ENCODE measurements around the gene SAP25. TPM values are rescaled to one million over a fixed set of nuclear protein-coding genes. Genes with fewer than 3 reads are reported as not detected.
"Not testable (repeated sequence)": the region's sequence is repeated elsewhere in the genome, so short reads cannot be mapped to it uniquely, and the experiment has no call there.

Gene SAP25
- polyA plus RNA-seq, 1 donor, result 3.5 TPM

- DNase-seq (ENCODE audit: low read depth), result no peak
Observed at GRCh38 chr7:100575746-100576383, 2.2 kb upstream of the SAP25 start.

- no peak for DNase-seq (ENCODE audit: low read depth)
Observed at GRCh38 chr7:100575206-100575631, 1.5 kb upstream of the SAP25 start.

GRCh38 chr7:100574362-100575205, 884 bp upstream of the SAP25 start:
- no peak for DNase-seq (ENCODE audit: low read depth)

- no peak for DNase-seq (ENCODE audit: low read depth)
Observed at GRCh38 chr7:100572949-100573675, 588 bp downstream of the SAP25 start.

GRCh38 chr7:100572281-100572948, 1.3 kb downstream of the SAP25 start:
- DNase-seq (ENCODE audit: low read depth), result no peak

GRCh38 chr7:100571829-100572116, 1.9 kb downstream of the SAP25 start:
- DNase-seq (ENCODE audit: low read depth), result no peak

GRCh38 chr7:100570954-100571828, 2.5 kb downstream of the SAP25 start:
- no peak for DNase-seq (ENCODE audit: low read depth)

GRCh38 chr7:100568896-100569844, 4.5 kb downstream of the SAP25 start:
- no peak for DNase-seq (ENCODE audit: low read depth)

GRCh38 chr7:100568176-100568895, 5.4 kb downstream of the SAP25 start:
- no peak for DNase-seq (ENCODE audit: low read depth)

DNA sequence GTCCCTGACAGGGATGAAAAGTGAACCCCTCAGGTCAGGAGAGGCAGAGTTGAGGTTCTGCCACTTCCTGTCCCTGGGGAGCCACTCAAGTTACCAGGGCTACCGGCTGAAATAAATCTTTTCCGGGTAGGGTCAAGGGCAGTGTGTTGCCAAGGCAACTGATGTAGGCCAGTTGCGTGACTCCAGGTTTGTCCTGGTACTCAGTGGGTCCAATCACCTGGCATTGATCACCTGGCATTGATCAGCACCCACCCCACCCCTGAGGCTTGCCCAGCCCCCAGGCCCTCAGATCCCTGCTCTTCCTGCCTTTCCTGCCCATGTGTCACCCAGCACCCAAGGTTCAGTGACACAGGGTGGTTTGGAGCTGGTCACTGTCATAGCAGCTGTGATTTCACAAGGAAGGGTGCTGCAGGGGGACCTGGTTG, 5.9 kb downstream of the SAP25 start:
- DNase-seq (ENCODE audit: low read depth), result no peak

GRCh38 chr7:100567031-100567730, 6.5 kb downstream of the SAP25 start:
- DNase-seq (ENCODE audit: low read depth), result no peak

GRCh38 chr7:100566018-100566531, 7.6 kb downstream of the SAP25 start:
- no peak for DNase-seq (ENCODE audit: low read depth)

- no peak for DNase-seq (ENCODE audit: low read depth)
Observed at GRCh38 chr7:100565133-100565571, 8.5 kb downstream of the SAP25 start.

DNA sequence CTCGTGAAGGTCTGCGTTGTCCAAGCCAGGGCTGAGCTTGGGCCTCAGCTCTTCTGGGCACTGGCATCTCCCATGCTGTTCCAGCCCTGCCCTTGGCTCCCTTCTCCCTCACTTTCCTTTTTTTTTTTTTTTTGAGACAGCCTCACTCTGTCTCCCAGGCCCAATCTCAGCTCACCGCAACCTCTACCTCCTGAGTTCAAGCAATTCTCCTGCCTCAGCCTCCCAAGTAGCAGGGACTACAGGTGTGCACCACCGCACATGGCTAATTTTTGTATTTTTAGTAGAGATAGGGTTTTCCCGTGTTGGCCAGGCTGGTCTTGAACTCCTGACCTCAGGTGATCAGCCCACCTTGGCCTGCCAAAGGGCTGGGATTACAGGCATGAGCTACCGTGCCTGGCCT, 9.3 kb downstream of the SAP25 start:
- not testable (repeated sequence) for DNase-seq (ENCODE audit: low read depth)

DNA sequence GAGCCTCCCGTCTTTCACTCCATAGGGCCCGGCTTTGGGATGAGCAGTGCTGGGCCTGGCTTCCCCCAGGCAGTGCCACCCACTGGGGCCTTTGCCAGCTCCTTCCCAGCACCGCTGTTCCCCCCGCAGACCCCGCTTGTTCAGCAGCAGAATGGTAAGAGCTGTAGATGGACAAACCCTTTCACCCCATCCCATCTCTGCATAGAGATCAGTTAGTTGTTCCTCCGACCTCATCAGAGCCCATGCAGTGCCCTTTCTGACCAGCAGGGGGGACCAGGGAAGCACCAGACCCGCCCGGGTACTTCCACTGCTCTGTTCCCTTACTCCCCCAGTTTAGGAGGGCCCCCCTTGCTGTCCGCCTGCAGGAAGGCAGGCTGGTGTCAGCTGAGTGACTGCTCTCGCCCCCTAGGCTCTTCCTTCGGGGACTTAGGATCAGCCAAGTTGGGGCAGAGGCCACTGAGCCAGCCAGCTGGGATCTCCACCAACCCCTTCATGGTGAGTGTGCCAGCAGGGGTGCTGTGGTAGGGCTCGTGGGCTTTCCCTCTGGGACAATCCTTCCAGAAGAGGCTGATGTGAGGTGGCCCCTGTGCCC, 9.8 kb downstream of the SAP25 start:
- DNase-seq (ENCODE audit: low read depth), result no peak

DNA sequence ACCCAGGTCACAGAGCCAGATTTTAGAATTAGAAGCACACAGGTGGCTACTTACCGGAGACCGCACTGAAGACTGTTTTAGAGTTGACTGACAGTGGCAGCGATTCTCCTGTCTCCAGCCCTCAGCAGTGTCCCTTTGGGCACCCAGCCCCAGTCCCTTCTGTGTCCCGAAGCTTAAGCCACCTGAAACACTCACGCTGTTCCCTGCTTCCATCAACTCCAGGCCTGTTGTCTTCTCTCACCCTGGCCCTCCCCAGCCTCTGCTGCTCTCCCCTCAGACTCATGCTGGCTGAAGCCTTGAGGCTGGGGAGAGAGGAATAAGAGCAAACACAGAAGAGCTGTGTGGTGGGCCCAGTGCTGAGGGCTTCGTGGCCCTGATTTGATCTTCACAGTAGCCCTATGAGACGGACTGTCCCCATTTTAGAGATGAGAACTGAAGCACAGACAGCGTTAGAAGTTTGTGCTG, 10.6 kb downstream of the SAP25 start:
- no peak for DNase-seq (ENCODE audit: low read depth)

DNA sequence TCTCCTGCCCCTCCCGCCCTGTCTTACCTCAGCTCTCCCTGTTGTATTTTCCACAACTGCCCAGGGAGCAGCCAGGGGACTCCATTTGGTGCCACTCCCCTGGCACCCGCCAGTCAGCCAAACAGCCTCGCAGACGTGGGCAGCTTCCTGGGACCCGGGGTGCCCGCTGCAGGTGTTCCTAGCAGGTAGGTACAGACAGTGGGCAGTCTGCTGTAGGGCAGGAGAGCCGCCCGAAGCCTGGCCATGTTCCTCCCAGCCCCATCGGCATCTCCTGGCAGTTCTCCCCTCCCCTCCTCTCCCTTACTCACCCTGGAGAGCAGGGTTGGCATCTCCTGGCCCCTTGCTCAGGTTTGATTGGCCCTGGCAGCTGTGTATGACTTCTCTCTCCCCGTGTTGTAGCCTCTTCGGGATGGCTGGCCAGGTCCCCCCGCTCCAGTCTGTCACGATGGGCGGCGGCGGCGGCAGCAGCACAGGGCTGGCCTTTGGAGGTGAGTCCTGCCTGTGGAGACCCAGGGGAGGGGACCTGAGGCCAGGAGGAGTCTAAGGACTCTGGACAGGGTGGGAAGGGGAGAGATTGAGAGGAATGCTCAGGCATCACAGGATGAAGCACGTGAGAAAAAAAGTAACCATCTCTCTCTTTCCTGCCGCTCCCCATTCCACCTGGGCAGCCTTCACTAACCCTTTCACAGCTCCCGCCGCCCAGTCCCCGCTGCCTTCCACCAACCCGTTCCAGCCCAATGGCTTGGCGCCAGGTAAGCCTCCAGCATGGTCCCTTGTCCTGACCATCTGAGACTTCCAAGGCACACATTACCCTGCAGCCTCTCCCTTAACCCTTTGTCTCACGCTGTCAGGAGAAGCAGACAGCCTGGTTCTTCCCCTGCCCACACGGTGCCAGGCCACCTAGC, 11.3 kb downstream of the SAP25 start:
- DNase-seq (ENCODE audit: low read depth), result no peak
